HEK293 (cell line): ENCODE measurements around the gene DLK2.

ENCODE experiments used
- ELK4 ChIP-seq: IDR thresholded peaks from 2 replicates; pipeline ENCODE4 v1.6.1; 2011; ENCODE audit warnings: mild to moderate bottlenecking, low read depth, low read length, borderline replicate concordance
- GFI1B ChIP-seq: fragments of 450-650 bp; formaldehyde crosslinking; IDR thresholded peaks from 2 replicates; pipeline ENCODE4 v1.5.1; 2016; ENCODE audit warnings: missing biosample characterization, missing genetic modification characterization
- GLI2 ChIP-seq: fragments of 450-650 bp; formaldehyde crosslinking; IDR thresholded peaks from 2 replicates; pipeline ENCODE4; 2017; ENCODE audit warnings: missing biosample characterization, missing genetic modification characterization, low read depth, borderline replicate concordance
- GLIS1 ChIP-seq: fragments of 450-650 bp; formaldehyde crosslinking; IDR thresholded peaks from 2 replicates; pipeline ENCODE4 v1.5.1; 2016; ENCODE audit warnings: missing biosample characterization, missing genetic modification characterization
- HOXC10 ChIP-seq: sonication (generic); formaldehyde crosslinking; IDR thresholded peaks from 2 replicates; pipeline ENCODE4 v1.8.1; 2023; ENCODE audit warnings: mild to moderate bottlenecking, missing genetic modification reagents
- PRDM4 ChIP-seq: fragments of 450-650 bp; formaldehyde crosslinking; IDR thresholded peaks from 2 replicates; pipeline ENCODE4 v1.5.1; 2017; ENCODE audit warnings: missing biosample characterization, missing genetic modification characterization
- SCRT1 ChIP-seq: fragments of 450-650 bp; formaldehyde crosslinking; IDR thresholded peaks from 2 replicates; pipeline ENCODE4 v1.5.1; 2016; ENCODE audit warnings: missing biosample characterization, missing genetic modification characterization, borderline replicate concordance
- TRIM28 ChIP-seq: IDR thresholded peaks from 2 replicates; pipeline ENCODE4 v1.6.1; 2011; ENCODE audit warnings: low read length, control low read depth, borderline replicate concordance
- ZBTB20 ChIP-seq: fragments of 450-650 bp; formaldehyde crosslinking; IDR thresholded peaks from 2 replicates; pipeline ENCODE4 v1.5.1; 2016; ENCODE audit warnings: missing biosample characterization, missing genetic modification characterization
- ZBTB8A ChIP-seq: fragments of 450-650 bp; formaldehyde crosslinking; IDR thresholded peaks from 2 replicates; pipeline ENCODE4 v1.5.1; 2016; ENCODE audit warnings: missing biosample characterization, missing genetic modification characterization
- ZFHX2 ChIP-seq: fragments of 450-650 bp; formaldehyde crosslinking; conservative IDR thresholded peaks from 2 replicates; pipeline ENCODE4 v1.5.1; 2016; ENCODE audit warnings: missing biosample characterization, missing genetic modification characterization
- ZFP69B ChIP-seq: fragments of 450-650 bp; formaldehyde crosslinking; IDR thresholded peaks from 2 replicates; pipeline ENCODE4 v1.5.1; 2016; ENCODE audit warnings: missing biosample characterization, missing genetic modification characterization
- ZNF114 ChIP-seq: fragments of 450-650 bp; formaldehyde crosslinking; IDR thresholded peaks from 2 replicates; pipeline ENCODE4 v1.5.0; 2017; ENCODE audit warnings: missing biosample characterization, missing genetic modification characterization
- ZNF121 ChIP-seq: fragments of 450-650 bp; formaldehyde crosslinking; IDR thresholded peaks from 2 replicates; pipeline ENCODE4 v1.5.1; 2016; ENCODE audit warnings: missing biosample characterization, missing genetic modification characterization
- ZNF133 ChIP-seq: fragments of 450-650 bp; formaldehyde crosslinking; IDR thresholded peaks from 2 replicates; pipeline ENCODE4 v1.5.1; 2016; ENCODE audit warnings: missing biosample characterization, missing genetic modification characterization
- ZNF175 ChIP-seq: fragments of 450-650 bp; formaldehyde crosslinking; IDR thresholded peaks from 2 replicates; pipeline ENCODE4 v1.5.1; 2016; ENCODE audit warnings: missing biosample characterization, missing genetic modification characterization
- ZNF214 ChIP-seq: fragments of 450-650 bp; formaldehyde crosslinking; IDR thresholded peaks from 2 replicates; pipeline ENCODE4 v1.5.1; 2017; ENCODE audit warnings: missing biosample characterization, mild to moderate bottlenecking, missing genetic modification characterization, borderline replicate concordance
- ZNF24 ChIP-seq: fragments of 450-650 bp; formaldehyde crosslinking; IDR thresholded peaks from 2 replicates; pipeline ENCODE4 v1.5.1; 2016; ENCODE audit warnings: missing biosample characterization, missing genetic modification characterization
- ZNF354C ChIP-seq: fragments of 450-650 bp; formaldehyde crosslinking; IDR thresholded peaks from 2 replicates; pipeline ENCODE4 v1.5.1; 2016; ENCODE audit warnings: missing biosample characterization, missing genetic modification characterization, low read depth, borderline replicate concordance
- ZNF366 ChIP-seq: fragments of 450-650 bp; formaldehyde crosslinking; conservative IDR thresholded peaks from 2 replicates; pipeline ENCODE4 v1.5.1; 2016; ENCODE audit warnings: missing biosample characterization, missing genetic modification characterization
- ZNF560 ChIP-seq: fragments of 450-650 bp; formaldehyde crosslinking; IDR thresholded peaks from 2 replicates; pipeline ENCODE4 v1.5.1; 2017; ENCODE audit warnings: missing biosample characterization, missing genetic modification characterization, borderline replicate concordance
- ZNF600 ChIP-seq: fragments of 450-650 bp; formaldehyde crosslinking; IDR thresholded peaks from 2 replicates; pipeline ENCODE4 v1.5.1; 2016; ENCODE audit warnings: missing biosample characterization, missing genetic modification characterization
- ZNF624 ChIP-seq: fragments of 450-650 bp; formaldehyde crosslinking; IDR thresholded peaks from 2 replicates; pipeline ENCODE4 v1.5.1; 2017; ENCODE audit warnings: missing biosample characterization, missing genetic modification characterization
- ZNF645 ChIP-seq: fragments of 450-650 bp; formaldehyde crosslinking; IDR thresholded peaks from 2 replicates; pipeline ENCODE4; 2016; ENCODE audit warnings: missing biosample characterization, missing genetic modification characterization
- ZNF785 ChIP-seq: fragments of 450-650 bp; formaldehyde crosslinking; IDR thresholded peaks from 2 replicates; pipeline ENCODE4 v1.5.1; 2016; ENCODE audit warnings: missing biosample characterization, missing genetic modification characterization
- ZNF792 ChIP-seq: fragments of 450-650 bp; formaldehyde crosslinking; IDR thresholded peaks from 2 replicates; pipeline ENCODE4 v1.5.1; 2016; ENCODE audit warnings: missing biosample characterization, missing genetic modification characterization
- ZNF830 ChIP-seq: fragments of 450-650 bp; IDR thresholded peaks from 2 replicates; pipeline ENCODE4 v1.5.0; 2018; ENCODE audit warnings: missing biosample characterization, missing genetic modification characterization, low read depth, mild to moderate bottlenecking, moderate library complexity
- ZSCAN16 ChIP-seq: fragments of 450-650 bp; formaldehyde crosslinking; IDR thresholded peaks from 2 replicates; pipeline ENCODE4 v1.5.1; 2016; ENCODE audit warnings: missing biosample characterization, missing genetic modification characterization
- TF ChIP-seq, protein P1 (sequence below): fragments of 450-650 bp; formaldehyde crosslinking; IDR thresholded peaks from 2 replicates; pipeline ENCODE4 v1.5.1; 2017; ENCODE audit warnings: missing biosample characterization, missing genetic modification characterization
- TF ChIP-seq, protein P2 (sequence below): fragments of 450-650 bp; formaldehyde crosslinking; IDR thresholded peaks from 2 replicates; pipeline ENCODE4 v1.5.1; 2016; ENCODE audit warnings: missing biosample characterization, missing genetic modification characterization
- TF ChIP-seq, protein P3 (sequence below): fragments of 450-650 bp; IDR thresholded peaks from 2 replicates; pipeline ENCODE4 v1.5.1; 2018; ENCODE audit warnings: missing biosample characterization, missing genetic modification characterization
- TF ChIP-seq, protein P4 (sequence below): fragments of 450-650 bp; formaldehyde crosslinking; IDR thresholded peaks from 2 replicates; pipeline ENCODE4 v1.5.1; 2016; ENCODE audit warnings: missing biosample characterization, missing genetic modification characterization

The DLK2 gene

GRCh38 chr6:43427406-43428111 lies 27.8 kb downstream of the DLK2 start, which contains the start of gene ABCC10 (continued):
- TF ChIP-seq, protein P1, sequence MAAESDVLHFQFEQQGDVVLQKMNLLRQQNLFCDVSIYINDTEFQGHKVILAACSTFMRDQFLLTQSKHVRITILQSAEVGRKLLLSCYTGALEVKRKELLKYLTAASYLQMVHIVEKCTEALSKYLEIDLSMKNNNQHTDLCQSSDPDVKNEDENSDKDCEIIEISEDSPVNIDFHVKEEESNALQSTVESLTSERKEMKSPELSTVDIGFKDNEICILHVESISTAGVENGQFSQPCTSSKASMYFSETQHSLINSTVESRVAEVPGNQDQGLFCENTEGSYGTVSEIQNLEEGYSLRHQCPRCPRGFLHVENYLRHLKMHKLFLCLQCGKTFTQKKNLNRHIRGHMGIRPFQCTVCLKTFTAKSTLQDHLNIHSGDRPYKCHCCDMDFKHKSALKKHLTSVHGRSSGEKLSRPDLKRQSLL (tag by site-specific recombination) = no peak
- TF ChIP-seq ZNF645 (tag by site-specific recombination) (no peak), ZNF133 (no peak), ELK4 (no peak), ZNF366 (tag by site-specific recombination) (no peak), ZNF121 (tag by site-specific recombination) (no peak), TRIM28 (peak; percentile 34; the same call in 1 of the 2 replicates), ZBTB20 (tag by site-specific recombination) (peak; percentile 93), GFI1B (no peak), ZNF354C (tag by site-specific recombination) (no peak), ZNF785 (no peak), ZNF114 (tag by site-specific recombination) (no peak), ZBTB8A (tag by site-specific recombination) (peak; percentile 81), ZSCAN16 (tag by site-specific recombination) (no peak), ZNF24 (peak; percentile 65), SCRT1 (no peak), ZNF214 (tag by site-specific recombination) (no peak), GLIS1 (peak; percentile 77), ZNF830 (tag by site-specific recombination) (no peak), ZNF624 (tag by site-specific recombination) (no peak), ZNF600 (peak; percentile 80), GLI2 (tag by site-specific recombination) (no peak), ZNF175 (tag by site-specific recombination) (no peak), ZFP69B (tag by site-specific recombination) (peak; percentile 88), ZFHX2 (tag by site-specific recombination) (no peak; the same call in 1 of the 2 replicates), PRDM4 (tag by site-specific recombination) (no peak), ZNF560 (tag by site-specific recombination) (no peak), HOXC10 (no peak), ZNF792 (tag by site-specific recombination) (no peak)
- TF ChIP-seq, protein P2, sequence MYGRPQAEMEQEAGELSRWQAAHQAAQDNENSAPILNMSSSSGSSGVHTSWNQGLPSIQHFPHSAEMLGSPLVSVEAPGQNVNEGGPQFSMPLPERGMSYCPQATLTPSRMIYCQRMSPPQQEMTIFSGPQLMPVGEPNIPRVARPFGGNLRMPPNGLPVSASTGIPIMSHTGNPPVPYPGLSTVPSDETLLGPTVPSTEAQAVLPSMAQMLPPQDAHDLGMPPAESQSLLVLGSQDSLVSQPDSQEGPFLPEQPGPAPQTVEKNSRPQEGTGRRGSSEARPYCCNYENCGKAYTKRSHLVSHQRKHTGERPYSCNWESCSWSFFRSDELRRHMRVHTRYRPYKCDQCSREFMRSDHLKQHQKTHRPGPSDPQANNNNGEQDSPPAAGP (tag by site-specific recombination) = peak; percentile 68
- TF ChIP-seq, protein P3, sequence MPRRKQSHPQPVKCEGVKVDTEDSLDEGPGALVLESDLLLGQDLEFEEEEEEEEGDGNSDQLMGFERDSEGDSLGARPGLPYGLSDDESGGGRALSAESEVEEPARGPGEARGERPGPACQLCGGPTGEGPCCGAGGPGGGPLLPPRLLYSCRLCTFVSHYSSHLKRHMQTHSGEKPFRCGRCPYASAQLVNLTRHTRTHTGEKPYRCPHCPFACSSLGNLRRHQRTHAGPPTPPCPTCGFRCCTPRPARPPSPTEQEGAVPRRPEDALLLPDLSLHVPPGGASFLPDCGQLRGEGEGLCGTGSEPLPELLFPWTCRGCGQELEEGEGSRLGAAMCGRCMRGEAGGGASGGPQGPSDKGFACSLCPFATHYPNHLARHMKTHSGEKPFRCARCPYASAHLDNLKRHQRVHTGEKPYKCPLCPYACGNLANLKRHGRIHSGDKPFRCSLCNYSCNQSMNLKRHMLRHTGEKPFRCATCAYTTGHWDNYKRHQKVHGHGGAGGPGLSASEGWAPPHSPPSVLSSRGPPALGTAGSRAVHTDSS (tag by site-specific recombination) = no peak
- TF ChIP-seq, protein P4, sequence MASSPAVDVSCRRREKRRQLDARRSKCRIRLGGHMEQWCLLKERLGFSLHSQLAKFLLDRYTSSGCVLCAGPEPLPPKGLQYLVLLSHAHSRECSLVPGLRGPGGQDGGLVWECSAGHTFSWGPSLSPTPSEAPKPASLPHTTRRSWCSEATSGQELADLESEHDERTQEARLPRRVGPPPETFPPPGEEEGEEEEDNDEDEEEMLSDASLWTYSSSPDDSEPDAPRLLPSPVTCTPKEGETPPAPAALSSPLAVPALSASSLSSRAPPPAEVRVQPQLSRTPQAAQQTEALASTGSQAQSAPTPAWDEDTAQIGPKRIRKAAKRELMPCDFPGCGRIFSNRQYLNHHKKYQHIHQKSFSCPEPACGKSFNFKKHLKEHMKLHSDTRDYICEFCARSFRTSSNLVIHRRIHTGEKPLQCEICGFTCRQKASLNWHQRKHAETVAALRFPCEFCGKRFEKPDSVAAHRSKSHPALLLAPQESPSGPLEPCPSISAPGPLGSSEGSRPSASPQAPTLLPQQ (tag by site-specific recombination) = peak; percentile 83
